NCI-H748 (cell line): ENCODE results near the gene CCDC66.
A peak's percentile ranks its signal among the peaks of the same experiment; 100 is the strongest.
"Not testable (repeated sequence)": the region's sequence is repeated elsewhere in the genome, so short reads cannot be mapped to it uniquely, and the experiment has no call there.

Source experiments
- DNase-seq: peaks from one replicate; lab custom pipeline; 2025; ENCODE audit not compliant: unreplicated experiment; lab: John Stamatoyannopoulos, UW

CCDC66 gene

DNA sequence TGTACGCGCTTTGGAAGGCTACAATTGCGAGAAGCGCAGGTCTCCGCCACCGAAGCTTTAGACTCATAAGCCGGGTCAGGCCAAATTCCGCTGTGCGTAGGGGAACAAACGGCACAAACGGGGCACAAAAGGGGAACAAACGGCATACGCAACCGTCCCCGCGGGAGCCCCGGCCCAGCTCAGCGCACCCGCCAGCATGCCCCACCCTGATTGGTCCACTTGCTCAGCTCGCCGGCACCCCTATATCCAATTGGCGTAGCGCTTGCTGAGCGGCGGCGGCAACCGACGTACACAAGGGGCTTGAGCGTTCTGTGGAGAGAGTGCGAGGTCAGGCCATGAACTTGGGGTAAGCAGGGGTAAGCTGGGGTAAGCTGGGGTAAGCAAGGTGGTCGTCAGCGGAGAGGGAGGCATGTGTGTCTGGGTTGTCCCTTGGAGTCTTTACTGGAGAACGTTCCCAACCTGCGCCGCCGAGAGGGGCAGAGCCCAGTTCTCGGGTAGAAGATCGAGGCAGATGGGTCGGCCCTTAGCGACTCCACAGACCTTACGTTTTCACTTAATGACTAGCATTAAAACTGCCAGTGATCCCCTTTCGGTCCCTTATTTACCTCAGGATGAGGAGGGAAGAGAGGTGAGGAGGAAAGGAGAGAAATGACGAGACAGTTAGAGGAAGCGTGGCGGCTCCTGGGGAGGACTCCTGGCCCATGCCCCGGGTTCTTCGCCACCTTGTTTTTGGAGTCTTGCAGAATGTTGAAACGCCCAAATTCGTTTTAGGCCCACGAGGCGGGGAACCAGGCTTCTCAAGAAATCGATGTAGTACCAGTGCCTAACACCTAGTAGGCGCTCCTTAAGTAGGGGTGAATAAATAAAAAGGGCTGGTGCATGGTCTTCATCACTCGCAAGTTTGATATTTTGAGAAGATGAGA is at the start of gene CCDC66:
Gene CCDC66 (plus strand): TSS at position 268 of the 923 bp plus-strand sequence. CDS start 68 bp downstream, at position 336.
- DNase-seq: peak; percentile 90

DNA sequence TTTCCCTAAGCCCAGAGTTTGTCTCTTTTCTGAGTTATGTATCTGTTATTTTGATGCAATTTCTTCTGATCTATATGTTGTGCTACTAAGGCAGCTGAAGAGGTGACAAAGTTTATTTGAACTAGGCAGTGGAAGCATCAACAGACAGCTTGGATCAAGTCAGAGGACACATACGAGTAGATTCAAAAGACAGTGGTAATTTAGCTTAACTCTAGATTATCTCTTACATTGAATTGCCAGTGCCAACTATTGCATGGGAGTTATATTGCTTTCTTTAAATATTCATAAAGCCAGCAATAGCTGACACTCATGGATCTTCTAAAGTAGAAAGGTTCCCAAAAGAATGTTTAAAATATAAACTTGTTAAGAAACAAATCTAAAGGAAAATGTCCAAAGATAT is 37.3 kb upstream of the CCDC66 start:
- no peak for DNase-seq

DNA sequence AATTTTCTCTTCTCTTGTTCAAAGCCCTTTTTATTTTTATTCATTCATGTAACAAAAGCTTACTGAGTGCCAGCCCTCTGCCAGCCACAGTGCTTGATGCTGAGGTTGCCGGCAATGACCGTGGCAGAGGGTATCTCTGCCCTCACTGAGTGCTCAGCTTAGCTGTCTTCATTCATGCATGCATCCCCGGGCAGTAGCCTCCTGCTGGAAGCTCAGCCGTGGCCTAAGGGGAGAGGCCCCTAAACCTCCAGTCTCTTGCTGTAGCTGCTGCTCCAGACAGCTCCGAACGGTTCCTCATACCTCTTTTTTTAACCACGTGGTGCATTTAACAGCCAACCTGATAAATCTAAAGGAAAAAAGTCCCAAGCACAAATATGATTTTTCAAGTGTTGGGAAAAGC is 34.6 kb upstream of the CCDC66 start:
- no peak for DNase-seq

DNA sequence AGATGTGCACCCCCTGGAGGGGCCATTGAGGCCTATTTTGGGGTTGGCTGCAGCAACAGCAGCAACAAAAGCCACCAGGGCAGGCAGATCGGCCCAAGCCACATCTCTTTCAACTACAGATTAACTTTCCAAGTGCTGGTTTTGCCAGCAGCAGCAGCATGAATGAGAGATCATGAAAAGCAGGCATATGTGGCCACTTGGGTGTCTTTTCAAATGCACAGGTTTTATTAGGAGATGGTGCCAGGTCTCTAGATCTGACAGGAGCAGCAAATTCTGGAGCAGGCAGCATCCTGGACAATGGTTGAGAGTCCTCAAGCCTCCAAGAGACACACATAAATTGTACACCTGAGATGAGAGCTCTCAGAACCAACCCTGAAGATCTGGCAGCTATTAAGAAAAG is 31.7 kb upstream of the CCDC66 start:
- DNase-seq: no peak

DNA sequence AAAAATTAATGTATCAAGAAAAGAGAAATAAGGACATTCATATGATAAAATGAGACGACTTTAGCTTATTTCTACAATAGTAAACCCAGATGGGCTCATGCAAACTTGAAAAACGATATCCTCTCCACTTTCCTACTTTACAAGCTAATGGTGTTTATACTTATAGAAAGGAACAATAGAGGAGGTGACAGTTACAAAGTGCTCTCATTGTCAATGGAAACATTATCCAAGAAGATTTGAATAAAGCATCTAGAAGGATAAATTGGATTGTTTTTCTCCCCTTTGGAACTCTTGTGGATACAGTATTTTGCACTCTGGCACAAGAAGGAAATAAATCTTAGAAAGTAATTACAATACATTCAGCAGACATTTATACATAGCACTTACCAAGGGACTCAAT is 20.2 kb upstream of the CCDC66 start:
- DNase-seq: peak; percentile 71

DNA sequence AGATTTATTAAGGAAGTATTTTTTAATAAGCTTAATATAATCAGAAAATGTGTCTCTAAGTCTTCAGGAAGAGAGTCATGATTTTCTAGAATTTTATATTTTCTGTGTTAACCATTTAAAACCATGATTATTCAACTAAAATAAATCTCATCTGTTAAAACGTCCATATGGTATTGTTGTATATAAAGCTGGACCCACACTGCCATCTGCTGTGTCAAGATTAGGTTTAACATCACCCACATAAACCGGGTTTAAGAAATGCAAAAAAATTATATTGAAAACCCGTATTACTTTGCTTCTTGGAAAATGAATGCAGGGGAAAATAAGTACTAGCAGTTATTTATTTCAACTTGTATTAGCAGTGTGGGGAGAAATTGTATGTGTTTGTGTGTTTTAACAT is 9.5 kb upstream of the CCDC66 start:
- peak; percentile 30 for DNase-seq

DNA sequence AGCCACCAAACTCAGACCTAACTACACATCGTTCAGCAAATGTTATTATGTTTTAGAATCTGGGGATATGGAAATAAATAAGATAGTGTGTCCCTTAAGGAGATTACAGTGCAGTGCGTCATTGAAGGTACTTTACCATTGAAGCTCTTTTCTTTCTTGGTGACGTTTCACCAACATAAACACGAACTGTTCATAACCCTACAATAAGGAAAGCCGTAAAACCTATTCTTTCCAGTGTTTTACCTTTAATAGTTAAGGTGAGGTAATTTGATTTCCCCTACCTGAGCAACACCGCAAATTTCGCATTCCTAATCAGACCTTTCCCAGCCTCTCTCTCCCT is 826 bp downstream of the CCDC66 start:
- peak; percentile 13 for DNase-seq

DNA sequence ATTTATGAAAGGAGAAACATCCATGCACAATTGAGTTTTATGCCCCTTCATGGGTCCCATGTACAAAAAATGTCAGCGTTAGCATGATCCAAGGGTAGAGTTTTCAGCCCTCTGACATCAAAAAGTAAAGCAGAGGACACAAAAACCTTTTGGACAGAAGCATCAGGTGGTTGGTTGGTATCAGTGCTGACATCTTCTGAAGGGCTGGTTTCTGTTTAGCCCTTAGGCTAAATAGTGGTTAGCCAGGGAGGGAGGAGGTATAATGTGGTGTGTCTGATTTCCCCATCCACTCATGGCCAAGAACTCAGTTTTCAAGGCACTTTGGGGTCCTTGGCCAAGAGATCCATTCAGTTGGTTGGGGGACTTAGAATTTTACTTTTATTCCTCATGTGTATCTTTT is 16.5 kb downstream of the CCDC66 start:
- no peak for DNase-seq

DNA sequence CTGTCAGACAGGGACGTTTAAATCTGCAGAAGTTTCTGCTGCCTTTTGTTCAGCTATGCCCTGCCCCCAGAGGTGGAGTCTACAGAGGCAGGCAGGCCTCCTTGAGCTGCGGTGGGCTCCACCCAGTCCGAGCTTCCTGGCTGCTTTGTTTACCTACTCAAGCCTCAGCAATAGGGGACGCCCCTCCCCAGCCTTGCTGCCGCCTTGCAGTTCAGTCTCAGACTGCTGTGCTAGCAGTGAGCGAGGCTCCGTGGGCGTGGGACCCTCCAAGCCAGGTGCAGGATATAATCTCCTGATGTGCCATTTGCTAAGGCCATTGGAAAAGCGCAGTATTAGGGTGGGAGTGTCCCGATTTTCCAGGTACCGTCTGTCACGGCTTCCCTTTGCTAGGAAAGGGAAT is 25.0 kb downstream of the CCDC66 start:
- DNase-seq: not testable (repeated sequence)

DNA sequence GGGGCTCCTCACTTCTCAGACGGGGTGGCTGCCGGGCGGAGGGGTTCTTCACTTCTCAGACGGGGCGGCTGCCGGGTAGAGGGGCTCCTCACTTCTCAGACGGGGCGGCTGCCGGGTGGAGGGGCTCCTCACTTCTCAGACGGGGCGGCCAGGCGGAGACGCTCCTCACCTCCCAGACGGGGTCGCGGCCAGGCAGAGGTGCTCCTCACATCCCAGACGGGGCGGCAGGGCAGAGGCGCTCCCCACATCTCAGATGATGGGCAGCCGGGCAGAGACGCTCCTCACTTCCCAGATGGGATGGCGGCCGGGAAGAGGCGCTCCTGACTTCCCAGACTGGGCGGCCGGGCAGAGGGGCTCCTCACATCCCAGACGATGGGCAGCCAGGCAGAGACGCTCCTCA is 27.3 kb downstream of the CCDC66 start:
- DNase-seq: not testable (repeated sequence)

DNA sequence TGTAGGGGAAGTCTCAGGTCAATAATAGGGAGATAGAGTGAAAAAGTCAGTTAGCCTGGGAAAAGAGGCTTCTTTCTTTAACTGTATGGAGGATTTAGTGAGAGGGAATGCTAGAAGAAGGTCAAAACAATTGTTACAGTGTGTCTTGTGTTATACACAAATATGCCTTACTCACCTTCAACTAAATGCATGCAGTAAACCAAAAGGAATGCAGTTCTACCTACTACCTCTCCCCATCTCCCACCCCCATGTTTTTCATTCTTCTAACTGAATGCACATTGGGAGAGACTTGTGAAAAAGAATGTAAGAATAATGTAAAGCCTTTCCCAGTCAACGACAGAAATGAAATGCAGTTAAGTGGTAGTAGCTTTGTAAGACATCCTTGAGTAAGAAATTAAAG is 33.8 kb downstream of the CCDC66 start:
- no peak for DNase-seq

DNA sequence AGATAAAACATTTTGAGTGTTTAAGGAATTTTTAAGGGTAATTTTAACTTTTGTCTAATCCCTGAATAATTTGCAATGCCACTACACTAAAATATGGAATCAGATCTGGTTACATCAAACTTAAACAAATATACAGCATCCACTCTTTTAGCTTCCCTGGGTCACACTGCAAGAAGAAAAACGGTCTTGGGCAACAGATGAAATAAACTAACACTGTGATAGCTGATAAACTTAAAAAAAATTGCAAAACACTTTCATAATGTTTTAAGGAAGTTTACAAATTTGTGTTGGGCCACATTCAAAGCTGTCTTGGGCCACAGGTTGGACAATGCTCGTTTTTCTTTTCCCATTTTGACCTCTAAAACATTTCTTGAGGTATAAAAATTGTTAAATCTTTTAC is 34.3 kb downstream of the CCDC66 start:
- DNase-seq: no peak

DNA sequence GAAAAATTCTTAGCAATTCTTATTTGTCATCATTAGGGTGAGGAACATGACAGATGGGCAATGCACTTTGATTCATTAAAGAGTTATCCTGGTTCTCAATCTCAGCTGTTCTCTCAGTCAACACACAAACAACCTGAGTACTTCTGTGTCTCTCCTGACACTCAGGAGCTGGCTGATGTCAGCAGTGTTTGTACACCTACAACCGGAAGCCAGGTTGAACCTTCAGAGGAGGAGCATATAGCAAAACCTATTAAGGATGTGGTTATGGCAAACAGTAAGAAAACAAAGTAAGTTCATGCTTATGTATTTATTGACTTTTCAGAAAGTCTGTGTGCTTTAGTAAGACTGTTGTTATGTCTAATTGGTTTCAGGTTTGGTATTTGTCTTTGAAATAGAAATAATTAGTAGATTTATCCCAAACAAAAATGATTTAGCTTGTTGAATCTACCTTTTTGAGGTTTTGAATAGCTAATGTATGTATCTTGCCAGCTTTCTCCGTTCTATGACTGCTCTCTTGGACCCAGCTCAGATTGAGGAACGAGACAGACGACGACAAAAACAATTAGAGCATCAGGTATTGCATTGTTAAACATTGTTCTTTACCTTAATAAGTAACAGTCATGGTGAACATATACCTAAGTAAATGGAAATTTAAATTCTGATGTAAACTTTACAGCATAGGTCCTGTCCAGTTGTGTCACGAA is 36.6 kb downstream of the CCDC66 start:
- DNase-seq: no peak

DNA sequence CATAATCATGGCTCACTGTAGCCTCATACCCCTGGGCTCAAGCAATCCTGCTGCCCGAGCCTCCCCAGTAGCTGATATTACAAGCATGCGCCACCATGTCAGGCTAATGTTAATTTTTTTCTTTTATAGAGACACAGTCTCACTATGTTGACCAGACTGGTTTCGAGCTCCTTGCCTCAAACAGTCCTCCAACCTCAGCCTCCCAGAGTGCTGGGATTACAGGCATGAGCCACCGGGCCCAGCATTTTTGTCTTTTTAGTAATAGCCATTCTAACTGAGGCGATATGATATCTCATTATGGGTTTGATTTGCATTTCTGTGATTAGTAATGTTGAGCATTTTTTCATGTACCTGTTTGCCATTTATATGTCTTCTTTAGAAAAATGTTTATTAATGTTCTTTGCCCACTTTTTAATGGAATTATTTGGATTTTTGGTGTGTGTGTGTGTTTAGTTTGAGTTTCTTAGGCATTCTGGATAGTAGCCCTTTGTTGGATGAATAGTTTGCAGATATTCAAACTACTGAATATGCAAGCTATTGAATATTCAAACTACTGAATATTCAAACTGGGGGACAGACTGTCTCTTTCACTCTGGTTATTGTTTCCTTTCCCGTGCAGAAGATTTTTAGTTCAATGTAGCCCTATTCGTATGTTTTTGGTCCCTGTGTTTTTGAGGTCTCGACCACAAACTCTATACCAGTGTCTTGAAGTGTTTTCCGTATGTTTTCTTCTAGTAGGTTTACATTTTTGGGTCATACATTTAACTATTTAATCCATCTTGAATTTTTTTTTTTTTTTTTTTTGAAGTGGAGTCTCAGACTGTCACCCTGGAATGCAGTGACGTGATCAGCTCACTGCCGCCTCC is 39.2 kb downstream of the CCDC66 start:
- no peak for DNase-seq

DNA sequence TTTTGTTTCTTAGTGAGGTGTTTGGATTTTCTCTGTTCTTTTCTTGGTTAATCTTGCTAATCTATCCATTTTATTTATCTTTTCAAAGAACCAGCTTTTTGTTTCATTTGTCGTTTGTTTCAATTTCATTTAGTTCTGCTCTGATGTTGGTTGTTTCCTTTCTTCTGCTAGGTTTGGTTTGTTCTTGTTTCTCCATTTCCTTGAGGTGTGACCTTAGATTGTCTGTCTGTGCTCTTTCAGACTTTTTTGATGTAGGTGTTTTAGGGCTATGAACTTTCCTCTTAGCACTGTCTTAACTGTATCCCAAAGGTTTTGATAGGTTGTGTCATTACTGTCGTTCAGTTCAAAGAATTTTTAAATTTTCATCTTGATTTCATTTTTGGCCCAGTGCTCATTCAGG is 51.5 kb downstream of the CCDC66 start:
- DNase-seq: not testable (repeated sequence)

DNA sequence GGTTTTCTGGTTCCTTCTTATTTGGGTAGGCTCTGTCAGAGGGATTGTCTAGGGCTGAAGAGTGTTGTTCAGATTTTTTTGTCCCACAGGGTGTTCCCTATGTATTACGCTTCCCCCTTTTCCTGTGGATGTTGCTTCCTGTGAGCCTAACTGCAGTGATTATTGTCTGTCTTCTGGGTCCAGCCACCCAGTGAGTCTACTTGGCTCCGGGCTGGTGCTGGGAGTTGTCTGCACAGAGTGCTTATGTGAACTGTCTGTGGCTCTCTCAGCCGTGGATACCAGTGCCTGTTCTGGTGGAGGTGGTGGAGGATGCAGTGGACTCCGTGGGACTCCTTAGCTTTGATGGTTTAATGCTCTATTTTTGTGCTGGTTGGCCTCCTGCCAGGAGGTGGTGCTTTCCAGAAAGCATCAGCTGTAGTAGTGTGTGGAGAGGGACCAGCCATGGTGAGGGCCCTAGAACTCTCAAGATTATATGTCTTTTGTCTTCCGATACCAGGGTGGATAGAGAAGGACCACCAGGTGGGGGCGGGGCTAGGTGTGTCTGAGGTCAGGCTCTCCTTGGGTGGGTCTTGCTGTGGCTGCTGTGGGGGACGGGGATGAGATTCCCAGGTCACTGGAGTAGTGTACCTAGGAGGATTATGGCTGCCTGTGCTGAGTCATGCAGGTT is 53.8 kb downstream of the CCDC66 start:
- DNase-seq: no peak

DNA sequence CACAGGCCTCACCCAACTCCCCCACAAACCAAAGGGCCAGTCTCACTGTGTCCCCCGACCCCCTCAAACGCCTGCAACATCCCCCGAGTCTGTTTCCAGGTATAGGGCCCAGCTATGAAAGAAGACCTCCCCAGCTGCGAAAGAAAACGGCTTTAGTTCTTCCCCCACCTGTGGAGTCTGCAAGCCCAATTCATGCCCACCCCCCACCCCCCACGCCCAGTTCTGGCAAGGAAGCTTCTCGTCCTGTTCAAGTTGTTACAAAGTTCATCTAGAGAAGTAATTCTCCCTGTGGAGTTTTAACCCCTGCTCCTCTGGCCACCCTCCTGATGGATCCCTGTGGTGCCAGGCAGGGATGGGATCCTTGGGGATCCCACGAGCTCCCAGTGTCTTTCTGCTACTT is 54.4 kb downstream of the CCDC66 start:
- DNase-seq: no peak

DNA sequence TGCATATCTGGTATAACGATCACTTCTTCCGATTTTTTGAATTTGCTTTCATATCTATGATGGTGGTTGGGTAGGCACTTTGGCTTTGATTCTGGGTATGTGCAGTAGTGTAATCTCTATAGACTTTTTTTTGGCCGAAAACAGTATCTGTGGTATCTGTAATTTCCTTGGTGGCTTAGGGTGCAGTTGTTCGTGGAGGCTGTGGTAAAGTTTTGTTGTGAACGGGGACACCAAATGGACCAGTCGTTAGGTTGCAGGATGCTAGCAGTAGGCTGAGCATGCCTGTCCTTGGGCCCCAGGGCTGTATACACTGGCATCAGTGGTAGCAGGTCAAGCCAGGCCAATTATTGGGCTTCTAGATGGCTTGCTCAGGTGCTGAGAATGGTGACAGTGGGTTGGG is 55.2 kb downstream of the CCDC66 start:
- no peak for DNase-seq

DNA sequence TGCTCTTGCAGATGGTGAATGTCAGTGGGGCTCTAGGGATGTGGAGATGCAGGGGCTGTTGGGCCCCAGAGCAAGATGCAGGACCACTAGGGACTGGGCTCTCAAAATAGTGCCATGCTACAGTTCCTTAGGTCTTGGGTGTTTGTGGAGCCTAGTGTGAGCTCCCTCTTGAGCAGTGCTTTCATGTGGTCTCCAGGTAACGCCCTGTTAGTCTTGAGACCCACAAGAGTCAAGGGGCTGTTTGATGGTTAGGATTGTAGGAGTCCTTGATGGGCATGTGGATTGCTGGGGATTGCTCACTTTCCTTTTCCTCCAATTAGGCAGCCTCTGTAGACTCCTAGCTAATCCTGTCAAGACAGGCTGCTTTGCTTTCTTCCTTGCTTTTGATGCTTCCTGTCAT is 56.0 kb downstream of the CCDC66 start:
- DNase-seq: no peak

DNA sequence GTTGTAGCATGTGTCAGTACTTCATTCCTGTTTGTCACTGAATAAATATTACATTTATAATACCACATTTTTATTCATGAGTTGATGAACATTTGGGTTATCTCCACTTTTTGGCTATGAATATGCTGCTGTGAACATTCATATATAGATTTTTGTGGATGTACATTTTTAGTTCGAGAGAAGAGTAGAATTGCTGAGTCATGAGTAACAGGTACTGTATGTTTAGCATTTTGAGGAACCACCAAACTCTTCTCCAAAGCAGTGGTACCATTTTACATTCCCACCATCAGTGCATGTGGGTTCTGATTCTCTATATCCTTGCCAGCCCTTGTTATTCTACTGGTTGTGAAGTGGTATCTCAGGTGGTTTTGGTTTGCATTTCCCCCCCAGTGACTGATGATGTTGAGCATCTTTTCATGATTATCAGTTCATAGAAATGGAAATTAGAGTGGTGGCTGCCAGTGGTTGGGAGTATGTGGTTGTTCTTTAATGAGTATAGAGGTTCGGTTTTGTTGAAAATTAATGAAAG is 59.6 kb downstream of the CCDC66 start:
- DNase-seq: no peak

DNA sequence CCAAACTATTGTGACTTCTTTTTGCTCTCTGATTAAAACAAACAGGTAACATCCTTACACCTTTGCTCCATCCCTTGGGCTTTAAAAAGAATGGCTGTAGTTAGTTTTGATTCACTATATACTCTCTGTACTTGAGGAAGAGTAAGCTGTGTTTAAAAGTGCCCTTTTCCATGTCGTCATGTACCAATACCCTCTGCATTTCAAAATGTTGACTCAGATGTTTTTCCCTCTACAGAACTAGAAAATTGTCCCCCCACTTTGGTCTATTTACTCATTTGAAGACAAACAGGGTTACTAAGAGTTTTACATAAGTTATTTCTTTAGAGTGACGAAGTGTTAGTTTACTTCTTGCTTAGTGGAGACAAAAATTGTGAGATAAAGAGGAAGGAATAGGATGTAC is 63.4 kb downstream of the CCDC66 start:
- DNase-seq: no peak
